NCI-H2029 treated with DMSO at 0.1 percent for 48 hours (cell line): ENCODE data around the gene NCAPD3.
"Not testable (repeated sequence)": the region's sequence is repeated elsewhere in the genome, so short reads cannot be mapped to it uniquely, and the experiment has no call there.

Source experiments
- DNase-seq: peaks from one replicate; lab custom pipeline; 2025; lab: John Stamatoyannopoulos, UW

NCAPD3 gene

DNA sequence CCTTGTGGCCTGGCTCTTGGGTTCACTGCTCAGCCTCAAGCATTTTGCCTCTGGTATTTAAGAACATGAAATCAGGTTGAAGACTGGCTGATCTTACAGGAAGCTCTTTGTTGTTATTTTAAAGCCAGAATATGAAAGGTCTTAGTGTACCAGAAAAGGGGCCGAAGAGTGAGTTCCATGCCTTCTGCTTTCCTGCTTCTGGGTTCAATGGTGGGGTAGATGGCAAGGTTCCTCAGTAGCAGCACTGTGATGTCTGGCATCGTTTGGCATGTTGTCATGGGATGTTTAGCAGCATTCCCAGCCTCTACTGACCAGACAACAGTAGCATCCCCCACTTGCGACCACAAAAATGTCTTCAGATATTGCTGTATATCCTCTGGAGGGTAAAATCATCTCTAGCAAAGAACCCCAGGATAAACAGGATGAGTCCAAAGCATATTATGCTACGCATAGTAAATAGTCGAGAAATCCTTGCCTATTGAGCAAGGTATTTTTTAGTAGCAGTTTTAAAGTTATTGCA, 3.1 kb upstream of the NCAPD3 start:
- DNase-seq, result no peak

DNA sequence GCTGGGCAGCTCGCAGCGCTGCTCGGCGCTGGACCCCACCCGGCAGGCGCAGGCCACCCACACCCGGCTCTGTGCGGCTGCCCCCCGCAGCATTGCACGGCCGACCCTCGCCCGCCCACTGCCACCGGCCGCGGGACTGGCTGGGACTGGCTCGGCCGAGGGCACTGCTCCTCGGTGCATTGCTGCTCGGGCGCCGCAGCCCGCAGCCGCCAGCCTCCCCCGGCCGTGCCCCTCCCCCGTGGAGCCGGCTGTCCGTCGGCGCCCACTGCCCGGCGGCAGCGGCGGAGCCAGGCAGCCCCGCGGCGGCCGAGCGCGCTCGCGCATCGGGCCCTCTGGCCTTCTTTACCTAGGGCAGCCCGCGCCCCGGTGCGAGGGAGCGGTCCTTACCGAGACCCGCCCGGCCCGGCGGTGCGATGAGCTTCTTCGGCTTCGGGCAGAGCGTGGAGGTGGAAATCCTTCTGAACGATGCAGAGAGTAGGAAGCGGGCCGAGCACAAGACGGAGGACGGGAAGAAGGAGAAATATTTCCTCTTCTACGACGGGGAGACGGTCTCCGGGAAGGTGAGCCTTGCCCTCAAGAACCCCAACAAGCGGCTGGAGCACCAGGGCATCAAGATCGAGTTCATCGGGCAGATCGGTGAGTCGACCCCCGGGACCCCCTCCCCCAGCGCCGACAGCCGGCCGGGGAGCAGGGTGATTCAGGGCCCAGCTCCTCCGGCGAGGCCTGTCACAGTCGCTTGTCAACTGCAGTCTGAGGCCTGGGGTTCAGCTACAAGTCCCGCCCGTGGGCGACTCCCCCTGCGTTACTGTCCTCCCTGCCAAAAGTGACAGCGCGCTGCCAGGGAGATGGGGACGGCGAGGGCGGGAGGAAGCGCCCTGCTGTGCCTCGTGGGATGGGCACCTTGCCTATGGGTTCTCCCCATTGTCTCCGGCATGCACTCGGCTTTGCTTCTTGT, 1.2 kb upstream of the NCAPD3 start:
- DNase-seq, result peak; percentile 11

DNA sequence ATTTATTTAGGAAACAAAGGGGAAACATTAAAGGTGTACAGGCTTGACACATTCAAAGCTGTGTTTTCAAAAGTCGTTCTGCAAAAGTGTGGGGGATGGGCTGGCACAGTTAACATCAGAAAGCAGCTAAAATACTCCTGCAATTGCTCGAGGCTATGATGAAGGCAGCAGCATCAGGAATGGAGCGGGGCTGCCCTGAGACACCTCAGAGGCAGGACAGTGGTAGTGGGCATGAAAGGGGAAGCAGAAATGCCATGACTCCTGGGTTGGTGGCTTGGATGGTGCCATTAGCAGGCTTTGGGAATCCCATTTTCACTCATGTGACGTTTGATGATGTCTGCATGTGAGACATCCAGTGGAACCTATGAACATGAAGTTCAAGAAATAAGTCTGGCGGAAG, 646 bp downstream of the NCAPD3 start:
- no peak for DNase-seq

DNA sequence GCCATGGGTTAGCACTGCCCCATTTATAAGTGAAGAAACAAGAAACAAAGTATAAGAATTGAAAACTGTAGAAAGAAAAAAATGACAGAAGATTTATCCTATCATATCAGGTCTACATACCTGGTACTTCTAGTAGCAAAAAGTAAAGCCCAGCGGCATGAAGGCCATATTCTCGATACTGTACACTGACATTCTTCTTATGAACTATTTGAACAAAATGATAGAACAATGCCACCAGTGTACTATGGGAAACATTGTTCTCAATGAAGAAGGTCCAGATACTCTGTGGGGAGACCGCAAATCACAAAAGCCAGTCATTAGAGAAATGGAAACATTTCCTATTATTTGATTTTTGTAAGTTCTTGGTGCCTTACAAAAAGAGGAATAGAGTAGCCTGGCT, 7.0 kb downstream of the NCAPD3 start:
- no peak for DNase-seq

DNA sequence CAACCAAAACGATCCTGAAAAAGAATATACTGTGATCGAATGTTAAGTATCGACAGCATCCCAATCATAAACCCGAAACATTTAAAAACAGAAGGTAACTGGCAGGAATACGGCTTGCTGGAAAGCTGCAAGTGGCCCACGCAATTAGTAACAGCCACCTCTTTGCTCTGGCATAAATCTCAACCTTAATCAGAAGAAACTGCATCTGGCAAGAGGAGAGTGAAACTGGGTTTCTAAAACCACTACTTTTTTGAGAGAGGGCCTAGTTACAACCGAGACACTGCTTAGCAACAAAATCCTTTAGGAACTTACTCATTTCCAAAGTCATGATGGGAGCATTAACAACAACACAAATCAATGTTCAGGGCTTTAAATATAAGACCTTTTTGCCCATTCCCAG, 7.9 kb downstream of the NCAPD3 start:
- DNase-seq, result no peak

DNA sequence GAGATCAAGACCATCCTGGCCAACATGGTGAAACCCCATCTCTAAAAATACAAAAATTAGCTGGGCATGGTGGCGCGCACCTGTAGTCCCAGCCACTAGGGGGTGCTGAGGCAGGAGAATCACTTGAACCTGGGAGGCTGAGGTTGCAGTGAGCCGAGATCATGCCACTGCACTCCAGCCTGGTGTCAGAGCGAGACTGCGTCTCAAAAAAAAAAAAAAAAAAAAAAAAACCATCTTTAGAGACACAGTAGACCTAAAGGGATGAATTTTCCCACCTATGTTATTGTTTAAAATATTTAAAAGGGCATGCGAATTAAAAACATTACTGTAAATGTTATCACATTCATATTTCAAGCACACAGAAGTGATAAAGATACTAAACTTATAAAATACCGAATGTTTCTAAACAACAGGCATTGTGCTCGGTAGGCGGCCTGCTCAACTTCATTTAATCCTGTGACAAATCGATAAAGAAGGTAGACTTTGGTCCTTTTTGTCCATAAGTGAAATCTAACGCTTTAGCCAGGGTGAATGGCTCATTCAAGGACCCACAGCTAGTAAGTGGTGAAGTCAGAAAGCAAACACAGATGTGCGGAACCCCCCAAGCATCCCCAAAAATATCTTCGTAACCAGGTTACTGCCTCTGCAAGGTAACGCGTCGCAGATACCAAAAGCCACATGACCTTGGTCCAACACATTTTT, 16.1 kb downstream of the NCAPD3 start:
- DNase-seq, result no peak

DNA sequence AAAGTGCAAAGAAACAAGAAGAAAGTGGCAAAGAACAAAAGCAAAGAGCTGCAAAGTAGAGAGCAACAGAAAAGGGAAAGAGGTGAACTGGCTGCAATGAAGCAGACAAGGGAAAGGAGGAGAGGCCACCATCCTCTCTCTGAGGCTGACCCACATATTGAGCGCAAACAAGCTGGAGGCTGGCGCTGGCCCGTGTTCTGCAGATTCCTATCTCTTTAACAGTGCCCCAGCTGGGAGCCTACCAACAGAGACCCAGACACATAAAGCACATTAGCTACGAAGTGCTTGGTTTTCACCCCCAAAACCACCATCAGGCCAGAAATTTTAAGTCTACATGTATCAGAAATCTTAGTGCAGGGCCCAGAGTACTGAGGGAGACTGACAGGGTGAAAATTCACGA, 17.6 kb downstream of the NCAPD3 start:
- DNase-seq, result no peak

DNA sequence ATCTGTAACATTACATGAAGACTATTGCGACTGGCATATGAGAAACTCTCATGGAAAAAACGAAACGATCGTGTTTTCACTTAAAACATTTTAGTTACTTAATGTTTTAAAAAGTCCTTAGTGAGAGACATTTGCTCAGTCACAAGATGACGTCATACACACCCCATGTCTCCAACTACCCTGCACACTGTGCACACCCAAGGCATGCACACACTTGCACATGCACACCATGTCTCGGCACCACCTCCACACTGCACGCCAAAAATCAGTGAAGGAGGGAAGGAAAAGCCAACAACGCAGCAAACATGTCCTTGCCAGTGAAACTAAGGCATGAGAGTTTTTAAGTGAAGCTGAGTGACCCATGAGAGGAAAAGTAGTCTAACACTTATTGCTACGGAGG, 18.0 kb downstream of the NCAPD3 start:
- no peak for DNase-seq

DNA sequence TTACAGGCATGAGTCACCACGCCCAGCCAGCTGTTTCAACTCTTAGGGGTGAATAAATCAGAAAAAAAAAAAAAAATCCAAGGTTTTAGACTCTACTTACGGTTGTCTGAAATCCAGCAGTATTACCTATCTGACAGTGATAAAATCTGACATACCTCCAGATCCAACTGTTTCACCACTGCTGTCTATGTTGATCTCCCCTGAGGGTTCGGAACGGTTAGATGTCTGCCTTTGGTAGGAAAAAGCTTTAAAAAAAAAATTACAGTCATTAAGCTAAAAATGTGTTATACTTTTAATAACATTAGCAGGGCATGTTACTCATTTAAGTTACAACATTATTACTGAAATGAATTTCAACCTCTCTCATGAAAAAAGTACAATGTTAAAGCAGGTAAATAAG, 21.1 kb downstream of the NCAPD3 start:
- DNase-seq, result no peak

DNA sequence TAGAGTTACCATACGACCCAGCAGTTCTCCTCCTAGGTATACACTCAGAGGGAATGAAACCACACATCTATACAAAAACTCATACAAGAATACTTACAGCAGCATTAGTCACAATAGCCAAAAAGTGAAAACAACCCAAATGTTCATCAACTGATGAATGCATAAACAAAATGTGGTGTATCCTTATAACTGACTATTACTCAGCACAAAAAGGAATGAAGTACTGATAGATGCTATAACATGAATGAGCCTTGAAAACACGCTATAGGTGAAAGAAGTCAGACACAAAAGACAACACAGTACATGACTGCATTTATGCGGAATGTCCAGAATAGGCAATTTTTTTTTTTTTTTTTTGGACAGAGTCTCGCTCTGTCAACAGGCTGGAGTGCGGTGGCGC, 23.1 kb downstream of the NCAPD3 start:
- DNase-seq, result no peak

DNA sequence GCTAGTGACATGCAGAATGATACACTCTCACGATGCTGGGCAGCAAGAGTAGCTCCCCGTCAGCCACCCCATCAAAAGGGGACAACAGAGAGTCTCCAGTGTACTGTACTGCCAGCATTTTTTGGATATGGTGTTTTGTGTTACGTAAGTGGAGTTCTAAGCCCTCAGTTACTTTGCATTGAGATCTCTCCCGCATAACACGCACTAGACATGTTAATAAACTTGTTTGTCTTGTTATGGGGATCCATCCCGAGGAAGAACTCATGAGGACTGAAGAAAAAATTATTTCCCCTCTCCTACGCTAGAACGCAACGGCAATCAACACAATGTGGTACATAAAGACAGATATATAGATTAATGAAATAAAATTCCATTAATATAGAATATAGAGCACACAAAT, 24.2 kb downstream of the NCAPD3 start:
- no peak for DNase-seq

DNA sequence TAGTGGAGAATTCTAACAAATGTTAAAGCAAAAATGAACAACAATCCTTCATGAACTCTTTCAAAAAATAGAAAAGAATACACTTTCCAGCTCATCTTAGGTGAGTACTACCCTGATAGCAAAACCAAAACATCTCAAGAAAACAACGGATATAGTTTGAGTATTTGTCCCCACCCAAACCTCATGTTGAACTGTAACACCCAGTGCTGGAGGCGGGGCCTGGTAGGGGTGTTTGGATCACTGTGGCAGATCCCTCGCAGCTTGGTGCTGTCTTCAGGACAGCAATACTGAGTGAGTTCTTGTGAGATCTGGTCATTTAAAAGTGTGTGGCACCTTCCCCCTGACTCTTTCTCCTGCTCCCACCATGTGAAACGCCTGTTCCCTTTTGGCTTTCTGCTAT, 27.0 kb downstream of the NCAPD3 start:
- no peak for DNase-seq

DNA sequence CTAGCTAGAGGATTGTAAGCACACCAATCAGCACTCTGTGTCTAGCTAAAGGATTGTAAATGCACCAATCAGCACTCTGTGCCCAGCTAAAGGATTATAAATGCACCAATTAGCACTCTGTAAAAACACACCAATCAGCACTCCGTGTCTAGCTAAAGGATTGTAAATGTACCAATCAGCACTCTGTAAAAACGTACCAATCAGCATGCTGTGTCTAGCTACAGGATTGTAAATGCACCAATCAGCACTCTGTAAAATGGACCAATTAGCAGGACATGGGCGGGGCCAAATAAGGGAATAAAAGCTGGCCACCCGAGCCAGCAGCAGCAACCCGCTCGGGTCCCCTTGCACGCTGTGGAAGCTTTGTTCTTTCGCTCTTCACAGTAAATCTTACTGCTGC, 35.7 kb downstream of the NCAPD3 start:
- not testable (repeated sequence) for DNase-seq

DNA sequence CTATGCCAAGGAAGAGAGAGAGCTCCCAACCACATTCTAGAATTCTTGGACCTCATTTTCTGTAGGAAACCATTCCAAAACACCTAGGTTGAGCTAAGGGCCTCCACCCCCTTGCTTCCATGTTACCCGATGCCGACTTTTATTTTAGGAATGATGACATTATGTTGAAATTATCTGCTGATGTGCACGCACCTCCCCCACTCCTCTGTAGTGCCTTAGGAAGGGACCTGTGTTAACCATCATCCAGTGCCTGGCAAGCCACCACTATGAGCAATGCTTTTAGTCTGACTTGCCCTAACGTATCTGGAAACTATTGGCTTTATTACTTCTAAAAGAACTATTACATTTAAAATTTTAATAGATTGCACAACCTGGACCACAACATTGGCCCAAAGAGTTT, 42.1 kb downstream of the NCAPD3 start:
- DNase-seq, result no peak

DNA sequence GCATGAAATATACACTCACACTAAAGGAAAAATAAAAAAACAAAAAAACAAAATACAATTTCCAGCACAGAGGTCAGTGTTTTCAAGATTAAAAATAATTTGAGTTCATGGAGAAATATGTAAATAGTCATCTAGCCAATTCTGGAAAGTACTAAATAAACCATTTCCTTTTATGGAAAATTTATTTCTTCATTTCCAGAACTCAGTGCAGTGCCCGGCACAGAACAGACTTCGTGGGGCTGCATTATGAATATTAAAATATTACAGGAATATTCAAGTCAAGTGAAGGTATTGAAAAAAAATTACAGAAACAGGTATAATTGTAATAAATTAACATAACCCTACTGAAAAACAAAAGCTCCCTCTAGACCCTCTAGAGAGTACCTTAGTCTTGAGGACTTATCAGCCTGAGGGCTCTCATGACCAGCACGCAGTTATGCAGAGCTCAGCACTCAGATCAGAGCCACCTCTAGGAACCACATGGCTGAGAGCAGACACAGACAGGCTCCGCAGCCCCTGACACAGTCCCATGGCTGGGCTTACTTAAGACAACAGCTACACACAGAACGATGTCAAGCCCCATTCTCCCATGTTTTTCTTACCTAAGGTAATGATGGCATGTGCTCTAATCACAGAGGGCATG, 45.6 kb downstream of the NCAPD3 start:
- no peak for DNase-seq

DNA sequence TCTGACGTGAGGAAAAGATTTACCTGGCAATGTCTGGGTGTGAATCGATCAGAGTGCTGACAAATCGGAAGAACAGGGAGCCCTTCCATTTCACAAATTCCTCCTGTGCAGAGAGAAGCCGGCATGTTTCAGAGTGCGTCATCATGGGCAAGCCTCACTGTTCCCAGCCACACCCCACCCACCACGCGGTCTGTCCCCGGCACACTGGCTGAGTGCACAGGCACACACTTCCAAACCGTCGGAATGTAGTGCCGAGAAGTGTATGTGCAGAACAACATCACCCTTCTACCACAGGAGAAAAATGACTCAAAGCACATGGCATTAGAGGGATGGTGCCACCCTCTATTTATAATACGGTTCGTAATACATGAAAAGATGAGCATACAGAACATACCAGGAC, 47.5 kb downstream of the NCAPD3 start:
- DNase-seq, result no peak

DNA sequence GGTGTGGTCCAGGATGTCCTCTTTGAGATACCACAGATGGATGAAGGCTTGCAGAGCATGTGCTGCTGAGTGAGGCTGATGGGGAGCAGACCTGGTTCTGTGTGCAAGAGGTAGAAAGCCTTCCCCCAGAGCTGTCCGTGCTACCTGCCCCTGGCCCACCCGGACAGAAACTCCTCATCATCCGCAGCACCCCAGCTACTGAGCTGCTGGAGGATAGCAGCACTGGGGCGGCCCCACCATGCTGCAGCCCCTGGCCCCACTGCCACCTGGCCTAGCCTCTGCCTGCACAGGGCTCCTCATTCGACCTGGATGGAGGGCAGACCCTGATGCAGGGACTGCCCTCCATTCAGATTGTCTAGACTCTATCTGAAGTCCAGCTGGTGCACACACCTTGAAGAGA, 50.5 kb downstream of the NCAPD3 start:
- no peak for DNase-seq

DNA sequence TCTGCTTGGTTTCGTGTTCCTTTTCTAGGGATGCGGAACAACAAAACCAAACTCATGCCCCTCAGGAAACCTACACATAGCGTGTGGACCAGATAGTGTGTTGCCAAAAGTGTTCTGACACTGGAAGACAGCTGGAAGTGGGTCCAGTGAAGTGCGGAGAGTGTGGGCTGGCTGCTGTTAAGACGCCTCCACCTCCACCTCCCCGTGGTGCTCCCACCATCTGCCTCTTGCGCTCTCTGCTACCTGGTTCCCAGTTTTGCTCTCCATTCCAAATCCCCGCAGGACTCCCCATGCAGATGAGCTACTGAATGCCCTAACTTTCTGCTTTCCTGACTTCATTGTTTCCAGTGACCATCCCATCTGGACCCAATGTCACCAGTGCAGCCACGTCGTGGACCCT, 51.8 kb downstream of the NCAPD3 start:
- DNase-seq, result no peak

DNA sequence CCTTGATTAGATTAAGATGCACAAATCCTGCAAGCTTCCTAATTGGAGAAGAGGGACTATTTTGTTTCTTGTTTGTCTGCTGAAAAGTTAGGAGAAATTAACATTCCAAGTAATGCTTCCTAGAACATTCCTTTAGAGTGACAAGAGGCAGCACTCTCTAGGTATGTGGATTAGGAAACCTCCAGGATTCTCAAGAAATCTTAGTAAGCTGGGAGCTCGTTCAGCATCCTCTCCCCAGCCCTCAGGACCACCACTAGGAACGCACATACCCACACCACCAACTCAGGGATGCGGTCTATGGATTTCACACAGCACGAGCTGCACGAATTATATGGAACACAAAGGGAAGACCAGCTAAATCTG, 52.9 kb downstream of the NCAPD3 start:
- DNase-seq, result no peak

DNA sequence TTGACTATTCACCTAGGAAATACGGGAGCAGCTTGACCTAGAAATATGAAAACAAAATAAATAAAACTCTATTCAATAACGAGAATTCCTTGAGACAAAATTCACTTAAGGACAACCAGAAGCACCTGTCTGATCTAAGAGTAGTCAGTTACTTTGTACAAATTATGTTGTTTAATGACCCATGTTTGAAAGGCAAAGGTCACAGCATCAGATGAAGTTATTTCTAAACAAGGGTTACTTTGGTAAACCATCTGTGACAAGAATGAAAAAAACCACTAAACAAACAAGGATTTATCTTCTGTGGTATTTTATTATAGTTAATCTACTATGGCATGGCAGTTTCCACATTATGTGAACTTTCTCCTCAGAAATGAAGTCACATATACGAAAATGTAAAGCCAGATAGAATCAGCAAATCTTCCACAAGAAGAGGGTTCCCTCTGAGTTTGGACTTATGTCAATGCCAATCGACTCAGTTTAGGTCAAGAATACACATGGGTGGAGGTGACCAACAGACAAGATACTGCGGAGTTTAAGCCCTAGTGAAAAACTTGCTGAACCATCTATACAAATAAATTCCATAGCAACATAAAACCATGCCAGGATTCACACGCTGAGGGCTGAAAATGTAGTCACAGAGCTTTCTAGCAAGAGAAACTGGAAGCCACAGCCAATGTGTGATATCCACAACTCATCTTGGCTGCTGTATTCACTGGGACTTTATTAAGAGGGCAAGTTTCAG, 53.4 kb downstream of the NCAPD3 start:
- no peak for DNase-seq

DNA sequence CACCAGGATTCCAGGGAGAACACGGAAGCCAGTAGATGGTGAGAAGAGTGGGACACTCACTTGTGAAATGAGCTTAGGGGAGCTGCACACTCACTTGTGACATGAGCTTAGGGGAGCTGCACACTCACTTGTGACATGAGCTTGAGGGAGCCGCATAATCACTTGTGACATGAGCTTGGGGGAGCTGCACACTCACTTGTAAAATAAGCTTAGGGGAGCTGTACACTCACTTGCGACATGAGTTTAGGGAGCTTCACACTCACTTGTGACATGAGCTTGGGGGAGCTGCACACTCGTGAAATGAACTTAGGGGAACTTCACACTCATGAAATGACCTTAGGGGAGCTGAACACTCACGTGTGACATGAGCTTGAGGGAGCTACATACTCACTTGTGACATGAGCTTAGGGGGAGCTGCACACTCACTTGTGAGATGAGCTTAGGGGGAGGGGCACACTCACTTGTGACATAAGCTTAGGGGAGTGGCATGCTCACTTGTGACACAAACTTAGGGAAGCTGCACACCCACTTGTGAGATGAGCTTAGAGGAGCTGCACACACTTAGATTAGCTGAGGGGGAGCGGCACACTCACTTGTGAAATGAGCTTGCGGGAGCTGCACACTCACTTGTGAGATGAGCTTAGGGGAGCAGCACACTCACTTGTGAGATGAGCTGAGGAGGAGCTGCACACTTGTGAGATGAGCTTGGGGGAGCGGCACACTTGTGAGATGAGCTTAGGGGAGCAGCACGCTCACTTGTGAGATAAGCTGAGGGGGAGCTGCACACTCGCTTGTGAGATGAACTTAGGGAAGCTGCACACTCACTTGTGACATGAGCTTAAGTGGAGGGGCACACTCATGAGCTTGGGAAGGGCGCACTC, 59.0 kb downstream of the NCAPD3 start:
- no peak for DNase-seq
